HG02870 (cell line): Measurements from ENCODE around the gene XBP1.
"Not testable (repeated sequence)": the region's sequence is repeated elsewhere in the genome, so short reads cannot be mapped to it uniquely, and the experiment has no call there.

Experiments
- ATAC-seq: cut with Tn5 transposase; IDR thresholded peaks from one replicate; pipeline ENCODE4 v1.9.1; 2021; ENCODE audit warnings: mild to moderate bottlenecking, moderate library complexity; ENCODE audit not compliant: unreplicated experiment

XBP1 gene

DNA sequence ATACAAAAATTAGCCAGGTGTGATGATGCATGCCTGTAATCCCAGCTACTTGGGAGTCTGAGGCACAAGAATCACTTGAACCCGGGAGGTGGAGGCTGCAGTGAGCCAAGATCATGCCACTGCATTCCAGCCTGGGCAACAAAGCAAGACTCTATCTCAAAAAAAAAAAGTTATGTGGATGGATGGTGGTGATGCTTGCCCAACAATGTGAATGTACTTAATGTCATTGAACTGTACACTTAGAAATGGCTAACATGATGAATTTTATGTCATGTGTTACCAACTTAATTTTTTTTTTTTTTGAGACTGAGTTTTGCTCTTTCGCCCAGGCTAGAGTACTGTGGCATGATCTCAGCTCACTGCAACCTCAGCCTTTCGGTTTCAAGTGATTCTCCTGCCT, 45.9 kb downstream of the XBP1 start:
- ATAC-seq = not testable (repeated sequence)

DNA sequence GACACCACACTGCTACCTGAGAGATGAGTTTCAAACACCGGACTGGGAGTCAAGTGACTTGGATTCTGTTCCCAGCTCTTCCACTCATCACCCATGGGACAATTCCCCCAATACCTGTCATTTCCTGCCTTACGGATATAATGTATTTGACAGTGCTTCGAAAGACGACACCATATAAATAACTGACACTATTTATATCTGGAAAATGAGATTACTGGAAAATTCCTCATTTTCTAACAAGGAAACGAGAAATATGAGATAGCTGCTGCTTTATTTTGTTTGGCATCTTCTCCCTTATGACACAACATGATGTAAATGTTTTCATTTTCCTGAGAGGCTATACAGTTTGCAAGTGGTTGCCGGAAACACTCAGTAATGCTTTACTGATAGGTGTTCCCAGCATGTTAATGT, 49.9 kb downstream of the XBP1 start:
- no peak for ATAC-seq
